ELR (cell line): ENCODE measurements around the gene KLK7.

Experiments used
- DNase-seq: peaks from one replicate; pipeline ENCODE4 v3.0.0-alpha.2; 2015; ENCODE audit warnings: low read depth

The KLK7 gene

DNA sequence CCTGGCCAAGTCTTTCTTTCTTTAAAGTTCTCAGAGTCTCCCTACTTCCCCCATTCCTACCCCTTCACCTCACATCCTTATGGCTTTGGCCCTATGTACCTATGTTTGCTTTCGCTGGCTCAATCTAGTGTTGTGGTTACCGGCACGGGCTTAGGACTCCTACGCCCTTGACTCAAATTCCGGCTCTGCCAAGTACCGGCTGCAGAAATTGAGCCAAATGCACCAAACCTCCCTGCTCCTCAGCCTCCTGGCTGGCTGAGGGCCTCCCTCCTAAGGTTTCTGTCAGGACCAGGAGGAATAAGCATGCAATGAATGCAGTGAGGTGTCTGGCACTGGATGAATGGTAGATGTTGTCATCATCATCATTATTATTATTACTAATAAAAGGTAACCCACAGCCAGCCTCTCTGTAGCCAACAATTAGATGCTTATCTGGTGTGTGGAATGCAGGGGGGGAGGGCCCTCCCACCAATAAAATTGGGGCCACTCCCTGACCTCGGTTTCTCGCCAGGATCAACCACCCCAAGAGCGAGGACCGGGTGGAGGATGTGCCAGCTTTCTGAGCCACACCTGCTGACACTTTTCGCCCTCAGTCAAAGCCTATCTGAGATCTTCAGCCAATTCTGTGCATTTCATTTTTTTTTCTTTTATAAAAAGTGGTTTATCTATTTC, 51.6 kb downstream of the KLK7 start:
- no peak for DNase-seq

- no peak for DNase-seq
Observed at GRCh38 chr19:50931023-50931422, 52.7 kb downstream of the KLK7 start.

GRCh38 chr19:50928831-50929230, 54.9 kb downstream of the KLK7 start:
- no peak for DNase-seq
